Fibroblast of skin of right quadriceps (primary cell): ENCODE measurements around the gene HIPK2.

Experiments used
- DNase-seq: peaks from one replicate; pipeline ENCODE4 v3.0.0-alpha.2; 2013

HIPK2 gene

GRCh38 chr7:139580435-139580834, 197.4 kb downstream of the HIPK2 start:
- no peak for DNase-seq

GRCh38 chr7:139576179-139576973, 201.4 kb downstream of the HIPK2 start:
- DNase-seq, result no peak

- no peak for DNase-seq
These were observed 202.5 kb downstream of the HIPK2 start for GRCh38 chr7:139575338-139575680.

- DNase-seq, result no peak
These were observed 203.0 kb downstream of the HIPK2 start for GRCh38 chr7:139574618-139575337.

- DNase-seq, result no peak
These were observed 203.9 kb downstream of the HIPK2 start for GRCh38 chr7:139573871-139574270.

GRCh38 chr7:139572704-139573385, 205.0 kb downstream of the HIPK2 start:
- DNase-seq, result no peak

GRCh38 chr7:139572071-139572470, 205.7 kb downstream of the HIPK2 start:
- DNase-seq, result no peak

GRCh38 chr7:139571651-139572050, 206.1 kb downstream of the HIPK2 start:
- no peak for DNase-seq

GRCh38 chr7:139571190-139571589, 206.6 kb downstream of the HIPK2 start:
- DNase-seq, result no peak

- no peak for DNase-seq
These were observed 207.2 kb downstream of the HIPK2 start for GRCh38 chr7:139570626-139571025.

- no peak for DNase-seq
These were observed 207.7 kb downstream of the HIPK2 start for GRCh38 chr7:139570119-139570518.

GRCh38 chr7:139568813-139569490, 208.8 kb downstream of the HIPK2 start:
- no peak for DNase-seq

GRCh38 chr7:139568346-139568675, 209.5 kb downstream of the HIPK2 start:
- no peak for DNase-seq

- DNase-seq, result no peak
These were observed 210.0 kb downstream of the HIPK2 start for GRCh38 chr7:139567647-139568345.

- DNase-seq, result no peak
These were observed 210.8 kb downstream of the HIPK2 start for GRCh38 chr7:139566736-139567646.

GRCh38 chr7:139566075-139566474, 211.7 kb downstream of the HIPK2 start:
- no peak for DNase-seq

- DNase-seq, result no peak
These were observed 213.9 kb downstream of the HIPK2 start for GRCh38 chr7:139563856-139564255.

GRCh38 chr7:139562961-139563565, 214.7 kb downstream of the HIPK2 start:
- DNase-seq, result no peak

GRCh38 chr7:139562491-139562890, 215.3 kb downstream of the HIPK2 start:
- DNase-seq, result no peak

- no peak for DNase-seq
These were observed 217.1 kb downstream of the HIPK2 start for GRCh38 chr7:139560678-139561077.

- DNase-seq, result no peak
These were observed 217.6 kb downstream of the HIPK2 start for GRCh38 chr7:139560199-139560598.
